ENCODE results near the gene TMEM147. TPM values are rescaled to one million over a fixed set of nuclear protein-coding genes. Genes with fewer than 3 reads are reported as not detected.
A peak's percentile ranks its signal among the peaks of the same experiment; 100 is the strongest.

TMEM147 gene
- total and polyA plus RNA-seq, 2 of the 13 experiments (the other 11 are each of a cell fraction or from before 2014, with no cell fraction given) = 141 to 176 TPM

- TF ChIP-seq ISX (CRISPR knock-in tag; conservative IDR thresholded peaks at IDR 0.05) = peak; percentile 39; the same call in 1 of the 2 replicates
- TF ChIP-seq ZNF205 (CRISPR knock-in tag; IDR thresholded peaks at IDR 0.05) = peak; percentile 11; the same call in 1 of the 2 replicates
- peak; percentile 26; the same call in 1 of the 2 replicates for TF ChIP-seq USF2 (IDR thresholded peaks at IDR 0.05; ENCODE audit: low read depth, low read length)
- TF ChIP-seq USF2 (CRISPR knock-in tag; IDR thresholded peaks at IDR 0.05; ENCODE audit: borderline replicate concordance) = peak; percentile 68; the same call in 1 of the 2 replicates
- TF ChIP-seq HBP1 (CRISPR knock-in tag; IDR thresholded peaks at IDR 0.05; ENCODE audit: low read depth) = no peak
- peak; percentile 76; the same call in 1 of the 2 replicates for TF ChIP-seq SALL2 (CRISPR knock-in tag; IDR thresholded peaks at IDR 0.05)
- no peak; the same call in 1 of the 2 replicates for TF ChIP-seq TP53 (CRISPR knock-in tag; conservative IDR thresholded peaks at IDR 0.05)
- peak; percentile 74; the same call in 1 of the 2 replicates for TF ChIP-seq RFX5 (IDR thresholded peaks at IDR 0.05; ENCODE audit: low read depth, low read length)
- no peak for TF ChIP-seq DBP (CRISPR knock-in tag; IDR thresholded peaks at IDR 0.05; ENCODE audit: not compliant biosample characterization)
- TF ChIP-seq GABPB1 (CRISPR knock-in tag; IDR thresholded peaks at IDR 0.05) = peak; percentile 95
- peak; percentile 95 for TF ChIP-seq ATF1 (CRISPR knock-in tag; IDR thresholded peaks at IDR 0.05)
- peak; percentile 64; the same call in 1 of the 2 replicates for TF ChIP-seq ZBTB34 (CRISPR knock-in tag; IDR thresholded peaks at IDR 0.05)
- TF ChIP-seq PAXIP1 (CRISPR knock-in tag; conservative IDR thresholded peaks at IDR 0.05) = peak; percentile 37; the same call in 1 of the 2 replicates
- TF ChIP-seq PRDM10 (CRISPR knock-in tag; IDR thresholded peaks at IDR 0.05; ENCODE audit: low read depth) = no peak
Measured at GRCh38 chr19:35545001-35545854, at the start of gene TMEM147 (continued).

Measured in HepG2 (cell line).